Measurements from ENCODE around the gene NID1. TPM values are rescaled to one million over a fixed set of nuclear protein-coding genes. Genes with fewer than 3 reads are reported as not detected.
"Not testable (repeated sequence)": the region's sequence is repeated elsewhere in the genome, so short reads cannot be mapped to it uniquely, and the experiment has no call there.

The NID1 gene
- polyA plus RNA-seq, 4 donors: 143 to 209 (median 187) TPM

DNA sequence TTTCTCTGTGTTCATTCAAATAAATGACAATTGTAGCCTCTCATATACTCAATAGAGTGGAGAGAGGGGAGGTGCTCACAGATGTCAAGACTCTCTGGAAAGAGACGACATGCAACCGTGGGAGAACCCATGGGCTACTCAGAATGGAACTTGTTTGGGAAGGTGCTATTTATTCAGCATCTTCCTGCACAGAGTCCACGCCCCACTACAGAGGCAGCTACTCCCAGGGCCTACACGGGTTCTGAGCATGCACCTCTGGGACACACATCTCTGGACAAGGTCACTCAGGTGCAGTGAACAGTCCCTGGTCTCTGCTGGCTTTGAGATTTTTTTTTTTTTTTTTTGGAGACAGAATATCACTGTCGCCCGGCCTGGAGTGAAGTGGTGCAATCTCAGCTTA lies 64.1 kb downstream of the NID1 start:
- no peak for DNase-seq (ENCODE audit: low read depth in 4 of 4, low spot score in 3 of 4)

DNA sequence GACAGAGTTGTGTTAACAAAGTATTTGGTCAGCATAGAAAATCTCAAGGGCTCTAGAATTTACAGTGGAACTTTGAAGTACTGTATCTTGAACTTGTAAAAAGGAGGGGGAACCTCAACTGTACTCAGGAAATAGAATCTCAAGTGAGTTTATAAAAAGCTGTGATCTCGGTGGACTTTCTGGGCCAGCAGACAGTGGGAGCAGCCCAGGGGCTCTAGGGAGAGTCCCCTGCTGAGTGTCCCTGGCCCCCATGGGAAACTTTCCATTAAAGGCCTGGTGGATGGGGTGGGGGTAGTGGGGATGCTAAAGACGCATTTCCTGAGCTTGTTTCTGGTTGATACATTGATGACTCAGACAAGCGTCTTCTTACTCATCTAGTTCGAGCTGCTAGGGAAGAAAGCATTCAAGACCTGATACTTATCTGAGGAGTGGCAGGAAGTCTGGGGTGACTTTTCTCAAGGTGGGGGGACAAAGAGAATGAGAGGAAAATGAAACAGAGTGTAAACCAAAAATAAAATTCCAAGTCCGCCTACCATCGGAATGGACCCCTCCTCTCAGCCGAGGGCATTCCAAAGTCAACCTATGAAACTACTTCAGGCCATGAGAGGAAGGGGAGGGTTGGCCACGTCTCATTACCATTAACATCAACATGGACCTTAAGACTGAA lies 65.5 kb downstream of the NID1 start:
- no peak for DNase-seq (ENCODE audit: low read depth in 4 of 4, low spot score in 3 of 4)

DNA sequence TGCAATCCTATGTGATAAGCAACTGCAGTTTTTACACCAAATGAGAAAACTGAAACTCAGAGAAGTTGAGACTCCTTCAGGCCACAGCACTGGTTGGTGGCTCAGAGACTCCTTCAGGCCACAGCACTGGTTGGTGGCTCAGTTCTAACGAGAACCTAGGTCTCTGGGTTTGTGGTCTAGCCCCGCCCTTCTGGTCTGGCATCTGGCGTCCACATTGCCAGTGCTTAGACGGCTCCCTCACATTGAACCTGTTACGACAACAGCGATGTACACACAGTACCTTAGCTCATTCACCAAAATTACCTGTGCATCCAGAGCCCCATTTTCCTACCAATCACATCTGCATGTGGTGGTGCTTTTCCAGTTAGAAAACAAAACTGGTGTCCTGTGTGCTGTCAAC lies 66.1 kb downstream of the NID1 start:
- no peak for DNase-seq (ENCODE audit: low read depth in 4 of 4, low spot score in 3 of 4)

DNA sequence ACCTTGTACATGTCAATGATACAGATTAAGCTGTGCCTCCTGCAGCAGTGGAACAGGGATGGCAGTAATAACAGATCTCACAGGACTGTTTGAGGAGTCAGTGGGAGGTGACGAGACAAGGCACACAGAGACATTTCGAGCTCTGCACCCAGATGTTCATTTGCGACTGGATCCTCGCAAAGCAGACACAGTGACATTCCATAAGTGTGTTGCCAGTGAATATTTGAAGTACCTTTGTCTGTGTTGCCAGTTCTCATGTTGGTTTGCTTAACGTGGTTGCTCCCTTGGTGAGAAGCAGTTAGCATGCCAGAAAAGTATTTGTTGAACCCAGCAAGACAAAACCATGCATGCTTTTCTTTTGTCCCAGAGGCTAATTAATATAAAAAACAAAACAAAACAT lies 67.0 kb downstream of the NID1 start:
- DNase-seq (ENCODE audit: low read depth in 4 of 4, low spot score in 3 of 4): no peak

DNA sequence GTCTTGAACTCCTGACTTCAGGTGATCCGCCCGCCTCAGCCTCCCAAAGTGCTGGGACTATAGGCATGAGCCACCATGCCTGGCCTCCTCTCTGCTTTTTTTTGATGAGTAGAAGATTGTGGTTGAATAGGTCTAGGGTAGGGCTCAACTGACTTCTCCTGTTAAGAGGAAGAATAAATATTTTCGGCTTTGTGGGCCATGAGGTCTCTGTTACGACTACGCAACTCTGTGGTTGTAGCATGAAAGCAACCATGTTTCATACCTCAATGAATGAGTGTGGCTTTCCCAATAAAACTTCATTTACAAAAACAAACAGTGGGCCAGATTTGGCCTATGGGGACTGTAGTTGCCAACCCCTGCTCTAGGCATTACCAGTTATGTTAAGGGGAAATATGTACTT lies 67.8 kb downstream of the NID1 start:
- no peak for DNase-seq (ENCODE audit: low read depth in 4 of 4, low spot score in 3 of 4)

DNA sequence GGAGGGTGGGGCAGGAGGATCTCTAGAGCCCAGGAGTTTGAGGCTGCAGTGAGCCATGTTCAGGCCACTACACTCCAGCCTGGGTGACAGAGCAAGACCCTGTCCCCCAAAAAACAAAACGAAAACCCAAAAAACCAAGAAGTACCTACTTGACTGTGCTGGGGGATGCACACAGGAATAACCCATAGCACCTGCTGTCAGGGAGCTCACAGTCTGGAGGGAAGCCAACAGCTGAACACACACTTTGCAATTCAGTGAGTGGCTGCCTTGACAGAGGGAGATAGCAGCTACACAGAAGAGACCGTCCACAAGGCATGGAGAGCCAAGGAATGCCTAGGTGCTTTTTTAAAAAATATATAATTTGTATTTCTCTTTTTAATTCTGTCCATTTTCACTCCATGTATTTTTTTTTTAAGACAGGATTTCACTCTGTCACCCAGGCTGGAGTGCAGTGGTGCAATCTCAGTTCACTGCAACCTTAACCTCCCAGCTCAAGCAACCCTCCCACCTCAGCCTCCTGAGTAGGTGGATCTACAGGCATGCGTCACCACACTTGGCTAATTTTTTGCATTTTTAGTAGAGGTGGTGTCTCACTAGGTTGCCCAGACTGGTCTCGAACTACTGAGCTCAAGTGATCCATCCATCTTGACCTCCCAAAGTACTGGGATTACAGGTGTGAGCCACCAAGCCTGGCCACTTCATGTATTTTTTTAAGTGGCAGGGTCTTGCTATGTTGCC lies 68.7 kb downstream of the NID1 start:
- DNase-seq (ENCODE audit: low read depth in 4 of 4, low spot score in 3 of 4): no peak

DNA sequence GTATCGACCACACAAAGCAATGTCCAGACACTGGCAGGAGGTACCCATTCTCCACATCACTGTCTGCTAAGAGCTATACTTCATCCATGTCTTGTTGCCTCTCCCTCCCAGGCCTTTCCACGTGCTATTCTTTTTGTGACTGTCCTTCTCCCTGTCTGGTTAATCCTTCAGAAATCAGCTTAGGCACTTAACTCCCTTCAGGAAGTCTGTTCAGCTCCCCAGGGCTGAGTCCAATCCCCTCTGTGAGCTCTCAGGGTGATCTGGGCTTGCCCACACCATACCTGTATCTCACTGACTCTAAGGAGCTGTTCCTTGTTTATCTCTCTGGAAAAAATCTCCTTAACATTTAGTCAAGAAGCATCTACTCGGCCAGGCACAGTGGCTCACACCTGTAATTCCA lies 69.4 kb downstream of the NID1 start:
- no peak for DNase-seq (ENCODE audit: low read depth in 4 of 4, low spot score in 3 of 4)

DNA sequence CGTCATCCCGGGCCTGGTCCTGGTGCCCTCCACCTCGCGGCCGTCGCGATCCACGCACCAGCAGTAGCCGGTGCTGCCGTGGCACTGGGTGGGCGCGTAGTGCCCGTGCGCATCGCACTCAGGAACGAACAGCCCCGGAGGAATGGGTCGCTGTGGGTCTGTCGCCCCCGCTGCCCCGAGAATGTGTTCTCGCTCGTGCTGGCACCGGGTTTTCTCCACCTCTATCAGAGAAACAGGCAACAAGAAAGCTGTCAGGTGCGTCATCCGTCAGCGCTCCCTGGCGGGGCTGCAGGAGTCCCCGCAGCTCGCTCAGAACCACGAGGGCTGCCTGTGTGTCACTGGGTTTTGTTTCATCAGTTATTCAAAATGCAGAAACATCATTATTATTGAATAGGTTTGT lies 71.2 kb downstream of the NID1 start:
- no peak for DNase-seq (ENCODE audit: low read depth in 4 of 4, low spot score in 3 of 4)

DNA sequence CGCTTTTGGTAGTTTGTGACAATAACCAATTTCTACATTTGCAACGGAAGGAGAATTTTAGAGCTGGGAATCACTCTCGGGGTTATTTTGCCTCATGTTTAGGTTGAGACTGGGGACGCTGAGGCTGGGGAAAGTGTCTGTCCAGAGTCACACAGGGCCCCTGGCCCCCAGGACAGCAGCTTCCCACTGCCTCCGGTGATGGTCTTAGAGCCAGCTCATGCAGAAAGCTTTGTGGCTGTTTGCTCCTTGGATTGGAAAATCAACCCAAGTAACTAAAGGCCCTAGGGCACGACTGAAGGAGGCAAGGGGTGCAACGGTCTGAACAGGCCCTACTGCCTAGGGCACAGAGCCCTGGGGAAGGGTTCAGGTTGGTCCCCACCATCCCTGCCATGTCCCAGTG lies 72.0 kb downstream of the NID1 start:
- no peak for DNase-seq (ENCODE audit: low read depth in 4 of 4, low spot score in 3 of 4)

DNA sequence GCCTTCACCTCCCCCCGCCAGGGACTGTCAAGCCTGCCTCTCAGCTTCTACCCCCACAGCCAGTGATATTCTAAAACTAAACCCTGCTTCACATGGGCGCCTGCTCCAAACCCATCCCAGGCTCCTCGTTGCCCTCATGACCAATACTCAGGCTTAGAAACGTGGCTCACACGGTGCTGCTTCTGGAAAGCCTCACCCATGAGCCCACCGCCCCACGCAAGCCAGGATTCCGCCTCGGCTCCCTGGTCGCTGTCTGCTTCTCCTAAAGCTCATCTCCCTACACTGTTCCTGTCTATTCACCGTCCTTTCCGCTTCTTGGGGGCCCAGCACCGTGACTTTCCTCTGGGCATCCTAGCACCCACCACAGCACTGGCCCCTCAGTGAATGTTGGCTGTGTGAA lies 72.5 kb downstream of the NID1 start:
- no peak for DNase-seq (ENCODE audit: low read depth in 4 of 4, low spot score in 3 of 4)

DNA sequence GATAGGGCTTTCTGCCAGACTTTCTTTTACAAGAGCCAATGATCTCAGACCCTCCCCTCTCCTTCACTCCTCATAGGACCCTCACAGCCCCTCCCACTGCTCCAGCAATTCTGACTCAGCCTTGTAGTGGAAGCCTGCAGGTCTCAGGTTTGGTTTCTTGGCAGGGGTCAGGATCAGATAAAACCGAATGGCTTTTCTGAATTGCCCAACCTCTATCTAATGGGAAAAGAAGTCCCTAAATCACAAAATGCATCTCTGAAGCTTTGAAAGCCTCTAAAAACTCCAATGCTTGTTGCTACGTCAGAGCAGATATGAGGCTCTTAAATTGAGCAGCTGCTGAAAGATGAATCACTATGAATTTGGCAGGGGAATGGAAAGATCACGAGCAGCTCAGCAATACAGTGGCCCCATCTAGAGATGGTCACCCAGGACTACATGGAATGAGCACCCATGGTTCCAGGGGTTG lies 74.5 kb downstream of the NID1 start:
- no peak for DNase-seq (ENCODE audit: low read depth in 4 of 4, low spot score in 3 of 4)

DNA sequence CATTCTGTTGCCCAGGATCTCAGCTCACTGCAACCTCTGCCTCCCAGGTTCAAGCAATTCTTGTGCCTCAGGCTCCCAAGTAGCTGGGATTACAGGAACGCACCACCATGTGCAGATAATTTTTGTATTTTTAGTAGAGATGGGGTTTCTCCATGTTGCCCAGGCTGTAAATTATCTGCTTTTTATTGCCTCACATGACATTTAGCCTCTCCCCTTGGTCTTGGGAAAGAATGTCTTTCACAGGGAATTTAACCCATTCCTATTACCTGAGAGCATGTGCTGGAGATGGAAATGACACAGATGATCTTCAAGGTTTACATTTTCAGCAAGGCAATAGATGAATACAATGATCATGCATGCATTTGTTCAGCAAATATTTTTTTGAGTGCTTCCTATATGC lies 75.8 kb downstream of the NID1 start:
- no peak for DNase-seq (ENCODE audit: low read depth in 4 of 4, low spot score in 3 of 4)

DNA sequence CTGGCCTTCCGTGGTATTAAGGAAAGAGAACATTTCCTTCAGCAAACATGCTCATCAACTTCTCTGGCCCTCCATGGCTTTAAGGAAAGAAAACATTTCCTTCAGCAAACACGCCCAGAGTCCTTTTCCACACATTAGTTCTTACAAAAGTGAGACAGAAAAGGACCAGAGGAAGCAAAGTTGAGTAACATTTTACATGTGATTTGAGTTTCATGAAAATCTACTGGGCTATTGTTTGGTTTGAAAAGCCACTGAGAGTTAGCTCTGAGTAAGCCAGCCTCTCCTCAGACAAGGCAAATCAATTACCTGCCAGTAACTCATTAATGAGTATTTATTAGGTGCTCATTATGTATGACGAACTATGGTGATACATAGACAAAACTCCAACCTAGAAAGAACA lies 78.0 kb downstream of the NID1 start:
- DNase-seq (ENCODE audit: low read depth in 4 of 4, low spot score in 3 of 4): no peak

DNA sequence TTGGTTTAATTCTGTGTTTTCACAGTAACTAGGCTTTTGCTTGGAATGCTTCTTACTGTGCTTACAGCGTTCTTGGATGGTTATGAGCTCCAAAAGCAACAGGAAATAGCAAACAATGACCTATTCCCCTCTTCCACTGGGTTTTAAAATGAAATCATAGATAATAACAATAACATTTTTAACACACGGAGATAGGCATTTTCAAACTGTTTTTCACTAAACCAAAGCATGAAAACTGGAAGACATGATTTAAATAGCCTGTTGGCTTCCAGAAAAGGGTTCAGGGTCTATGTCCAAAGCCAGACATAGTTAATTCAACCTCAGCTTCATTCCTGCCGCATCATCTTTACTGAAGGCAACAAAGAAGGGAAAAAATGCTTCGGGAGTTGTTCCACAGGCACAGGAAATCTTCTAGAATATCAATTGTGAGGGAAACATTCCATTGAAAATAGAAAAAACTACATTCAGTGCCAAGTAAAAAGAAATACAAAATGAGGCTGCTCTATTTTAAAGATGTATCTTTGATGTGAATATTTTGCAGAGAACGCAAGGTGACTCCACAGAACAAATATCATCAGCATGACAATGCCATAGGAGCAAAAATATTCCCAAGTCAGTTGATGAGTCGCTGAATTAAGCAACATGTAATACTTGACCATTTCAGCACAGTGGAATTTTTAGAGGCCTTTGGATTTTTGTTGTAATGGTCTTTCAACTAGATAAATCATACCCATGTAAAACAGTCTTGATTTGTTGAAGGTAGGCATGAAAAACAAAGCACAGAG lies 80.7 kb downstream of the NID1 start:
- DNase-seq (ENCODE audit: low read depth in 4 of 4, low spot score in 3 of 4): peak; percentile 41 to 50 (median 44)

DNA sequence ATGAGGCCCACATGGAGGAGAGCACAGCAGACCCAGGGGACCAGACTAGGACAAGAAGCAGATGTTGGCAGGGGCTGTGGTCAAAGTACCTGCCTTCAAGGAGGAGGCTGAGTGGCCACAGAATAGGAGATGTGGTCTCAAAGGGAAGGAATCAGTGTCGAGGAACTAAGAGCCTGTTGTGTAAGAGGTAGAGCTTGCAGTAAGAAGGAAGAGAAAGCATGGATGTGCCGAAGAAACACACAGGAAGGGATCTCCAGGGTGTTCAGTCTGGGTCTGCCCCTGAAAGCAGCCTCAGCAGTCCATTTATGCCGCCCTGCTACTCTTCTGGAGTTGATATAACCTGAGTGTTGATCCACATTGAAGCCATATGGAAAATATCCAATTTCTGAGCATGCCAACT lies 83.9 kb downstream of the NID1 start:
- no peak for DNase-seq (ENCODE audit: low read depth in 4 of 4, low spot score in 3 of 4)

DNA sequence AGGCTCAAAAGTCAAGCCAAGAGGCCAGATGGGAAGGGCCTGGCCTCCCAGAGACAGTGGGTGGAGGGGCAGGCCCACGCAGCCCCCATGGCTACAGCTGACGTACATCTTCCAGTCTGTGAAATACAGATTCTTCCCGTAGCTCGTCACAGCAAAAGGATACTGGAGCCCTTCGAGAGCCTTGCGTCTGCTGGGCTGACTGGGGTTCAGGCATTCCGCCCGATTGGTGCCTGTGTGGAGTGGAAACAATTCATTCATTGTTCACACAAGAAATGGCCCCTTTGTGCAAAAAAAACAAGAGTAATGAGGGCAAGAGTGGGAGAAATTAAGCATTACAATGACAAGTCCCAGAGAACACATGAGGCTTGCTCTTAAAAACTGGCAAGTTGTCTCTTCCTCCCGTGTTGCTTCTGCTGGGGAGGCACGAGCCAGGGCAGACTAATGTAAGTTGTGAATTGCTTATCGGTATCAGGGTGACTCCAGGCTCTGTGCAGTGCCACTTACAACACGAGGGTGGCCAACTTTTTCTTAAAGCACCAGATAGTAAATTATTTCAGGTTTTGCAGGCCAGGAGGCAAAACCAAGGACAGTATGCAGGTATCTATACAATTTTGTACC lies 85.1 kb downstream of the NID1 start:
- DNase-seq (ENCODE audit: low read depth in 4 of 4, low spot score in 3 of 4): no peak

DNA sequence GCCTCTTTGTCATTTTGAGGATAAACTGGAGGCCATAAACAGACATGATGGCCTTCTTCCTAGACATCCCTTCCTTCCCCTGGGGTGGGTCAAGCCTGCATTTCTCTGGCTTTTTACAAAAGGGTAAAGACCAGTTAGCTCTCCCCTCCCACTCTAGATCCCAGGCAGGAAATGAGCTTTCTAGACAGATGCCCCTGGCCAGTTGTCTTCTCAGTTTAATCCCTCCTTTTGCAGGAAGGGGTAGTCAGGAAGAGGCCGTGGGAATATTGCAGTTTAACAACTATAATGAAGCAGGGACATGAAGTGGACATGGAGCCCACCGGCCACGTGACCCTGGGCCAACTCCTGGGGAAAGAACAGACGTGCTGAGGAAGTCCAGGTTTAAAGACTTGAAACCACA lies 85.7 kb downstream of the NID1 start:
- no peak for DNase-seq (ENCODE audit: low read depth in 4 of 4, low spot score in 3 of 4)

DNA sequence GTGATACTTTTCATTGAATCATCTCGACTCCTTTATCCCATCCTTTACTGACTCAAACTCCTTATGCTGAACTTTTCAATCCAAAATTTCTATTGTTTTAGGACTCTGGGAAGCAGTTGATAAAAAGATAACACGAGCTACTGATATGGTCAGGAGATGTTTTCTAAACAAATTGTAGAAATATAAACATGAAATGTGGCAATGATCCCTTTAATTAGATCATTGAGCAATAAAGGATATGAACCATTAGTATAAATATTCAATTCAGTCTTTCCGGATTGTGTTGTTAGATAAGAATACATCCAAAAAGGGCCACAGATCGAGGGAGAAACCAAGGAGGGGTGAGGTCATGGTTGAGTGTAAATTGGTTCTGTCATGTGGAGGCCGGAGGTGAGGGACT lies 88.4 kb downstream of the NID1 start:
- DNase-seq (ENCODE audit: low read depth in 4 of 4, low spot score in 3 of 4): no peak

DNA sequence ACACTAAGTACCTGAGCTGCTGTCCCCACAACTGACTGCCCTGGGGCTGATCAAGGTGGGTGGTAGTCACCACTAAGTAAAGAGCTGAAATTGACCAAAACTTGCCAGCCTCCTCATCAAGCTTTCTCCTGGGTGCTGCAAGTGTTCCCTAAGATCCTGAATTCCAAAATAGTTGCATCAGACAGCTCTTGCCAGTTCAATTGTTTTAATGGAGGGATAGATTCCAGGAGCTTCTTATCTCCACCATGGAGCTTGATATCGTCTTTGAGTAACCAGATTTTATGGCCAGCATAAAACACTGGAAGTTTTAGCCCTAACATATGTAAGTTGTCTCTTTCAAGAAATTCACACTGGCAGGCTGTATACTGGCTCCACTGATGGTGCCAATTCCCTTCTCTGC lies 90.3 kb downstream of the NID1 start:
- no peak for DNase-seq (ENCODE audit: low read depth in 4 of 4, low spot score in 3 of 4)

DNA sequence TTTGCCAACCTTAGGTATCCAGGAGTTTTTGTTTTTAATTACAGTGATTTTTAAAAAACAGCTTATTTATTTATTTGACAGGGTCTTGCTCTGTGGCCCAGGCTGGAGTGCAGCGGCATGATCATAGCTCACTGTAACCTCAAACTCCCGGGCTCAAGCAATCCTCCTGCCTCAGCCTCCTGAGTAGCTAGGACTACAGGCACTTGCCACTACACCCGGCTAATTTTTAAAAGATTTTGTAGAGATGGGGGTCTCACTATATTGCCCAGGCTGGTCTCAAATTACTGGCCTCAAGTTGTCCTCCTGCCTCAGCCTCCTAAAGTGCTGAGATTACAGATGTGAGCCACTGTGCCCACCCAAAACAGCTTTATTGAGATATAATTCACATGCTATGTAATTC lies 92.2 kb downstream of the NID1 start:
- DNase-seq (ENCODE audit: low read depth in 4 of 4, low spot score in 3 of 4): not testable (repeated sequence)

DNA sequence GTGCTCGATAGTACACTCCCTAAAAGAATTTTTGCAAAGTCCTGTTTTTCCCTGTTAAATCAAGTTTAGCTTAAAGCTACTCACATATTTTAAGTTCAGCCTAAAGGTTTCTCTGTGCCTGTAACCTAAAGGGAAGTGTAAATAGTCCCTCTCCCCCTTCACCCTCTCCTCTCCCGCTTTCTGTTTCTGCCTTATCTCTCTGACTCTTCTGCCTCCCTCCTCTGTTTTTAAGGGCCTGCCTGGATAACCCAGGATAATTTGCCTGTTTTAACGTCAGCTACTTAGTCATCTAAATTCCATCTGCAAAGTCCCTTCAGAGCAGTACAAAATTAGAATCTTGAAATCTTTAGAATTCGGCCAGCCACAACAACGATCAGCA lies 92.6 kb downstream of the NID1 start:
- DNase-seq (ENCODE audit: low read depth in 4 of 4, low spot score in 3 of 4): no peak

All from left renal pelvis (tissue), 4 donors.